Lower leg skin (tissue), 3 donors: Measurements from ENCODE around the gene PRXL2C.

Experiments
- POLR2A ChIP-seq, 2 donors: fragments of 450-650 bp; IDR thresholded peaks; one replicate each; pipeline ENCODE4 v1.6.1; 2016 to 2017; ENCODE audit warnings: antibody characterized with exemption in 2 of 2, mild to moderate bottlenecking in 1 of 2, moderate library complexity in 1 of 2
- TF ChIP-seq, protein P1 (sequence below), 3 donors: fragments of 450-650 bp; IDR thresholded peaks; one replicate each; pipeline ENCODE4 v1.5.1; 2016; ENCODE audit warnings: antibody characterized with exemption in 3 of 3, mild to moderate bottlenecking in 3 of 3, moderate library complexity in 2 of 3

DNA sequence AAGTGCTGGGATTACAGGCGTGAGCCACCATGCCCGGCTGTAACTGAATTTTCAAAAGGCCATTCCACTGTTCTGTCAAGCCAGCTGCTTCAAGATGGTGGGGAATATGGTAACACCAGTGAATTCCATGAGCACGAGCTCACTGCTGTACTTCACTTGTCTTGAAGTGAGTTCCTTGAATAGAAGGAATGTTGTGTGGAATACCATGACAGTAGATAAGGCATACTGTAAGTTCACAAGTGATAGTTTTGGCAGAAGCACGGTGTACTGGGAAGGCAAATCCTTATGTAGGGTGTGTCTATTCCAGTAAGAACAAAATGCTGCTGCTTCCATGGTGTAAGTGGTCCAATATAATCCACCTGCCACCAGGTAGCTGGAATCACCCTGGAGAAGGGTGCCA, 6.6 kb upstream of the PRXL2C start:
- TF ChIP-seq, protein P1, sequence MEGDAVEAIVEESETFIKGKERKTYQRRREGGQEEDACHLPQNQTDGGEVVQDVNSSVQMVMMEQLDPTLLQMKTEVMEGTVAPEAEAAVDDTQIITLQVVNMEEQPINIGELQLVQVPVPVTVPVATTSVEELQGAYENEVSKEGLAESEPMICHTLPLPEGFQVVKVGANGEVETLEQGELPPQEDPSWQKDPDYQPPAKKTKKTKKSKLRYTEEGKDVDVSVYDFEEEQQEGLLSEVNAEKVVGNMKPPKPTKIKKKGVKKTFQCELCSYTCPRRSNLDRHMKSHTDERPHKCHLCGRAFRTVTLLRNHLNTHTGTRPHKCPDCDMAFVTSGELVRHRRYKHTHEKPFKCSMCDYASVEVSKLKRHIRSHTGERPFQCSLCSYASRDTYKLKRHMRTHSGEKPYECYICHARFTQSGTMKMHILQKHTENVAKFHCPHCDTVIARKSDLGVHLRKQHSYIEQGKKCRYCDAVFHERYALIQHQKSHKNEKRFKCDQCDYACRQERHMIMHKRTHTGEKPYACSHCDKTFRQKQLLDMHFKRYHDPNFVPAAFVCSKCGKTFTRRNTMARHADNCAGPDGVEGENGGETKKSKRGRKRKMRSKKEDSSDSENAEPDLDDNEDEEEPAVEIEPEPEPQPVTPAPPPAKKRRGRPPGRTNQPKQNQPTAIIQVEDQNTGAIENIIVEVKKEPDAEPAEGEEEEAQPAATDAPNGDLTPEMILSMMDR (IDR thresholded peaks at IDR 0.05), result no peak
- no peak for TF ChIP-seq POLR2A (IDR thresholded peaks at IDR 0.05)
